ENCODE results near the gene COL4A1.

COL4A1 gene

GRCh38 chr13:110279684-110280083, 27.3 kb downstream of the COL4A1 start:
- no peak for DNase-seq (ENCODE audit: extremely low read depth in 1 of 2, low read depth in 1 of 2)

GRCh38 chr13:110278859-110279258, 28.1 kb downstream of the COL4A1 start:
- no peak for DNase-seq (ENCODE audit: extremely low read depth in 1 of 2, low read depth in 1 of 2)

GRCh38 chr13:110277357-110277975, 29.5 kb downstream of the COL4A1 start:
- no peak for DNase-seq (ENCODE audit: extremely low read depth in 1 of 2, low read depth in 1 of 2)

DNA sequence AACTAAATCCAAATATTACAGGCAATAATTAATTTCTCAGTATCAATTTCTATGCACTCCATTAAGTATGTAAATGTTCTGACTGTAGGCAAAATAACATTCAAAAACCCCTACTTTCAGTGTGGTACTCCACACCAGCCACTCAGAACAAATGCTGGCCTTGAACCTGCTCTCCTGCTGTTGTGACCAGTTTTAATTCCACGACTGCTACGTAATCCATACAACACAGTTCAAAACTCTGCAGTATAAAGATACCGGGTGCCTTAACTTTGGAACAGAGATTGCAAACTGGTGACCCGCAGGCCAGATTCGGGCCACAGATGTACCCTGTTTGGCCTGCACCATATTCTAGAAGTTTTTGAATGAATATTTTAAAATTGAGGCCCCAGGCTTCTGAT, 30.4 kb downstream of the COL4A1 start:
- no peak for DNase-seq (ENCODE audit: extremely low read depth in 1 of 2, low read depth in 1 of 2)

DNA sequence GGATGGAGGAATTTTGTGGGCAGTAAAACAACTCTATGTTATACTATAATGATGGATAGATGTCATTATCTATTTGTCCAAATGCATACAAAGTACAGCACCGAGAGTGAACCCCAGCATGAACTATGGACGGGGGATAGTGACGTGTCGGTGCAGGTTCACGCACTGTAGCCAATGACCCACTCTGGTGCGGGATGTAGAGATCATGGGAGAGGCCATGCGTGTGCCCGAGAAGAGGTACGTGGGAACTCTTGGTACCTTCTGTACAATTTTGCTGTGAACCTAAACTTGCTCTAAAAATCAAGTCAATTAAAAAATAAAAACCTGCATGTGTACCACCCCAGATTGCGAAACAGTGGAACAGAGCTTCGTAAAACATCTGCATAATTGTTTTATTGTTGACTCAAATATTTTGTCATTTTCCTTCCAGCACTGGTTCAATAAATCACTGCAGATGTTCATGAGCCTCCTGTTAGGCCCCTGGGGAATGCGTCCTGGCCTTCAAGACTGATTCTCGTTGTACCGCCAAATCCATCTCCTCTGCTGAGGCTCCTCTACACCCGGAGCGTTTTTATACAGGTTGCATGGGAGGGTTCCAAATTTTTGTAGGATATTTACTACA, 30.9 kb downstream of the COL4A1 start:
- no peak for DNase-seq (ENCODE audit: extremely low read depth in 1 of 2, low read depth in 1 of 2)

GRCh38 chr13:110274687-110275086, 32.3 kb downstream of the COL4A1 start:
- no peak for DNase-seq (ENCODE audit: extremely low read depth in 1 of 2, low read depth in 1 of 2)

DNA sequence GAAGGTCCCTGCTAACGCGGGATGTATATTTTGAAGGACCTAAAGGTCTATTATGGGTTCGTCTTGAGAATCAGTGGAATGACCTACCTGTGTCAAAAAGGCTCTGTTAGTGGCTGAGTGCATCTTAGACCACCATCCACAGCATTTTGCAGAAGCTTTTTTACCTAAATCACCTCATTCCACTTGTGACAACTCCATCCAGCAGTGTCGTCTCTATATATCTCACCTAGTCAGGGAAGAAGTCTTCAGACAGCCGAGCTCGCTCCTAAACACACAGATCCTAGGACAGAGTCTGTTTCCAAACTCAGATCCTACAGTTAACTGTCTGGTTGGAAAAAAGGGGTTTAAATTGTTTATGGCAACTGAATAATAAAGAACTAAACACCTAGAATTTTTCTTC, 33.7 kb downstream of the COL4A1 start:
- DNase-seq (ENCODE audit: extremely low read depth in 1 of 2, low read depth in 1 of 2), result no peak

DNA sequence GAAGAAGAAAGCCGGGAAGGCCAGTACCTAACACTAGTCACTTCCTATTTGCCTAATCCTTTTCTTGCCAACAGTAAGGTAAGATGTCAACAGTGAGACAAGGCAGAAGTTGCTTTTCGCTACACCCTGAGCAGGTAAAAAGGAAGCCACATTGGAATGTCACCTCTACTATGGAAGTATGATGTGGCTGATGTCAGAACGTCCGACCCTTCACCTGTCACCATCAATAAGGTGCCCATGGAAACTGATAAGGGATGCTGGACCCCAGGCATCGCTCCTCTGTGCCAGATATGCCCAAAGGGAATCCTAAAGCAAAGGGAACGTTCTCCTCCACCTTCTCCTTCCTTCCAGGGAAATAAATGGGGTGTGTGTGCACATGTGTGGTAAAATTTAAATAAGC, 34.3 kb downstream of the COL4A1 start:
- no peak for DNase-seq (ENCODE audit: extremely low read depth in 1 of 2, low read depth in 1 of 2)

GRCh38 chr13:110272227-110272626, 34.7 kb downstream of the COL4A1 start:
- DNase-seq (ENCODE audit: extremely low read depth in 1 of 2, low read depth in 1 of 2), result no peak

DNA sequence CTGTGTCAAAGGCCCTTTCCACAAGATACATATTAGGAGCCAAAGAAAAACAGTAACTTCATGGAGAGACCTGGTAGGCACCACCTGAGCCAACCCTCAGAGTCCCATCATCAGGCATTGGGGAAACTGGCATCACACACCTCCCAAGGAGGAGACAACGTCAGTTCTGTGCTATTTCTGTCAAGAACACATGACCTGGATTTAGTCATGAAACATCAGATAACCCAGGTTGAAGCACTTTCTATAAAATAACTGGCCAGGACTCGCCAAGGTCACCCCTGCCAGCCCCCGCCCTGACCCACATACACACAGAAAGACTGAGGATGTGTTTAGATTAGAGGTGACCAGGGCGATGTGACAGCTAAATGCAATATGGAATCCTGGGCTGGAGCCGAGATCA, 35.6 kb downstream of the COL4A1 start:
- DNase-seq (ENCODE audit: extremely low read depth in 1 of 2, low read depth in 1 of 2), result no peak

DNA sequence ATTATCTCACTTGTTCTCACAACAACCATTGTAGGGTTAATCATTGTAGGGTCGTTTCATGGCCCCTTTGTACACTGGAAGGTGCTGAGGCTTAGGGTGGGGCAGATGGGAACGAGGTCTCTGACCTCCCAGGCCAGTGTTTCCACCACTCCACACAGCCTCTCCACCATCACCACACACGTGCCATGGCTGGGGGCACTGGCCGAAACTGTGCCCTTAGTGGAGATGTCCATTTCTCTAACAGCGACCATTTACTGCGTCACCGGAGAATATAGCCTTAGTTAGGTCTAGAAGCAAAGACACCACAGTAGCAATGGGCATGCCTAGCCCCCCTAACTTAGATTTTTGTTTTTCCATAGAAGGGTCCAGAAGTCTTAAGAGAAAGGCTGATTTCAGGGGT, 36.5 kb downstream of the COL4A1 start:
- no peak for DNase-seq (ENCODE audit: extremely low read depth in 1 of 2, low read depth in 1 of 2)

DNA sequence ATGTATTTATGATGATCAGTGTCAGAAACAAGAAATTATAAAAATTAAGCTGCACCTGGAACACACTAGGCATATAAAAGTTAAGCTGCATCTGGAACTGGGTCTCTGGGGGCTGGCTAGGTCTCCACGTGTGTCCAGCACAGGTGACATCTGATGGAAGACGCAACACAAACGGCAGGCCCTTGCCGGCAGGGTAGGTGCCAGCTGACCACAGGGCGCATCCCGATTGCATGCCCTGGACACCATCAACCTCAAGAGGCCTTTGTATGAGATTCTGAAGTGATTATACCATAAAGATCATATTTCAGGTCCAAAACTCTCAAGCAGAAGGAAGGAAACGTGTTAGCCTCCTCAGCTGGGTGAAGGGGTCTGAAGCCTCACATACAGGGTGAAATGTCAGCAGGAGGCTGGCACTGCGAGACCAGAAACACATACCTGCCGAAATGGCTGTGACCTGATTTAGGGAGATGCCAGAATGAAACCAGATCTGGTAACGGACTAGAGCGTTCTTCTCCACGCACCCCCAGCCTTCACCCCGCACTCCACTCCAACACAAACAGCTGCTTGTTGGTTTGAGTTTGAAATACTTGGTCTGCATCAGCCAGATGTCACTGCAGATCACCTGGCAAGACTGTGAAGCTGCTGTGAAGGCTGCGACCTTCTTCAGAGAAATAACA, 37.3 kb downstream of the COL4A1 start:
- no peak for DNase-seq (ENCODE audit: extremely low read depth in 1 of 2, low read depth in 1 of 2)

GRCh38 chr13:110268576-110269185, 38.3 kb downstream of the COL4A1 start:
- DNase-seq (ENCODE audit: extremely low read depth in 1 of 2, low read depth in 1 of 2), result no peak

DNA sequence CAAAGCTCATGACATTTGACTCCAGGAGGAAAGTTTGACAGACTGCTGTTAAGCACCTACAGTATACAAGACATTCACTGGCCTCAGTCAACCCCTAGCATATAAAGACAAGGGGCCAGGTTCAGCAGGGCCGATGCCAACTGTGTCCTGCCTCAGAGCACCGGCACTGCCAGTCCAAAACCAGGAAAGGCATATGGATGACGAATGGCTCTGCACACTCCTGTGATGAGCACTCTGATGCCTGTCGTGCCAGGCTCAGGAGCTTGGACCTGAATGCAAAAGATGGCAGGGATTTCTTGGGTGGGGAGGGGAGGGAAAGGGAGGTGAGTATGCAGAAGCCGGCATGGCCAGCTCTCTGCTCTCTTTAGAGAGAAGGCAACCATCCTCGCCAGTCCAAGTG, 38.9 kb downstream of the COL4A1 start:
- no peak for DNase-seq (ENCODE audit: extremely low read depth in 1 of 2, low read depth in 1 of 2)

DNA sequence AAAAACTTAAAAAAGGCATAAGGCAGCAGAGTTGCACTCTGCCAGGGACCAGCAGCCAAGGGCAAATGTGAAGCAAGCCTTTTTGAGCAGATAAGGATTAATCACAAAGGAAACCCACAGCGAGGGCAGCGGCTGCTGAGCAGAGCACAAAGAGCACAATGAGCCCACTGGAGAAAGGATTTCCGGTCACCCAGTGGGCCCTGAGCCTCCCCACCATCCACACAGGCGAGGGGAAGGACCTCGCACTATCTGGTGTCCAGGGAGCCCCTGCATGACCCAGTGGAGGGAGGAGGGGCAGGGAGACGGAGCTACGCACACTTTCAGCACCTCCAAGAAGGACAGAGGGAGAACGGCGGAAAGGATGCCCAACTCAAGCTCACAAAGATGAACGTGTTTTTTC, 40.0 kb downstream of the COL4A1 start:
- no peak for DNase-seq (ENCODE audit: extremely low read depth in 1 of 2, low read depth in 1 of 2)

DNA sequence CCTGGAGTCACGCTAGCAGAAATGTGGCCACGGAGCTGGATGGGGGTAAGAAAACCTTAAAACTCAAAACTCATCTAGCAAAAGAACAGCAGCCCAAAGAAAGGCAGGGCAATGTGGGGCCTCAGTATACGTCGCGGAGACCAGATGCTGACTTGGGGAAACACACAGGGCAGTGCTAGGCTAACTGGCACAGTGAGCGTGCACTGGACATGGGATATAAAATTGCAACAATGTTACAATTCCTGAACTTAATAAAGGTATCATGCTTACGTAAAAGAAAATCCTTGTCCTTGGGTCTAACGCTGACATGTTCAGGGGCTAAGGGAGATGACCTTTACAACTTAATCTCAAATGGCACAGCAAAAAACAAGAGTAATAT, 40.5 kb downstream of the COL4A1 start:
- DNase-seq (ENCODE audit: extremely low read depth in 1 of 2, low read depth in 1 of 2), result no peak

GRCh38 chr13:110265682-110266430, 41.1 kb downstream of the COL4A1 start:
- no peak for DNase-seq (ENCODE audit: extremely low read depth in 1 of 2, low read depth in 1 of 2)

DNA sequence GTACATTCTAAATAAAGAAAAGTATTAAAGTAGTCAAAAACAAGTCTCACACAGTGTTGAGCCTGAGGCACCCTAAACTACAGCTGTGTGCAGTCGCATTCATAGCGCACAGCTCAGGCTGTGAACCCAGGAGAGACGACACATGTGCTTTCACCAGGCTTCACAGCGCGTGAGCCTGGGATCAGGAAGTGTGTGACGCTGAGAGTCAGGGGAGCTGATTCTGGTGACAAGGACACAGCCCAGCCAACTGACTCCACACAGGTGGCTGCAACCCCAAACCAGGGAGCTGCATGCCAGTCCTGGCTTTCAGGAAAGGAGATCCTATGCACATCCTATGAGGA, 41.6 kb downstream of the COL4A1 start:
- no peak for DNase-seq (ENCODE audit: extremely low read depth in 1 of 2, low read depth in 1 of 2)

DNA sequence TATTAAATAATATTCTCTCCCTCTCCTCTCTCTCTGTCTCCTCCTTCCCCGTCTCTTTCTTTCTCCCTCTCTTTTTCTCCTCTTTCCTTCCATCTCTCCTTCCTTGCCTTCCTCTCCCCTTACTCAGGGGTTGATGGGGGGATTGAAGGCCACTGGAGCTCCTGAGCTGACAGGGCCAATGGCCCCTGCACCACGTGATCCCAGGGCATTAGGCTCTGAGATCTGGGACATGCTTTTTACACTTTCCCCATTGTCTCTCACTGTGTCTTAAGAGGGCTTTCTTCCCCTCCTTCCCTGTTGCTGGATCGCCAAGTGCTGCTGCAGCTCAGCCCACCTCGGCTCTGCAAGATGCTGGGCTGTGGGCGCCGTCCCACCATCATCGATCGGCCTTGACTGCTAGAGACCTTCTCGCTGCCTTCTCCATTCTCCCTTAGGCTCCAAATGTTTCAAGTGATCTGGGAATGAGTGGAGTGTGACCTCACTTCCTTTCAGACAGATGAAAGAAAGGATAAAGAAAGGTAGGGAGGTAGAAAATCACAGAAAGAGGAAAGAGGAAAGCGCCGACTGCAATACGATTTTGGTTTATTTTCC, 42.2 kb downstream of the COL4A1 start:
- DNase-seq (ENCODE audit: extremely low read depth in 1 of 2, low read depth in 1 of 2), result no peak

GRCh38 chr13:110263888-110264287, 43.1 kb downstream of the COL4A1 start:
- no peak for DNase-seq (ENCODE audit: extremely low read depth in 1 of 2, low read depth in 1 of 2)

GRCh38 chr13:110263404-110263803, 43.6 kb downstream of the COL4A1 start:
- DNase-seq (ENCODE audit: extremely low read depth in 1 of 2, low read depth in 1 of 2), result no peak

Measured in activated CD8-positive, alpha-beta memory T cell treated with anti-CD3 and anti-CD28 coated beads for 1 hour (primary cell).